NAMALWA (cell line): ENCODE results near the gene PARD3.
"Not testable (repeated sequence)": the region's sequence is repeated elsewhere in the genome, so short reads cannot be mapped to it uniquely, and the experiment has no call there.

Experiments used
- DNase-seq: peaks from one replicate; pipeline ENCODE4 v3.0.0-alpha.2; 2015; ENCODE audit warnings: low spot score

PARD3 gene

GRCh38 chr10:34766811-34767494 is 48.1 kb downstream of the PARD3 start:
- DNase-seq: no peak

- no peak for DNase-seq
These were observed 48.9 kb downstream of the PARD3 start for GRCh38 chr10:34766266-34766600.

GRCh38 chr10:34764472-34764946 is 50.6 kb downstream of the PARD3 start:
- no peak for DNase-seq

- no peak for DNase-seq
These were observed 52.3 kb downstream of the PARD3 start for GRCh38 chr10:34762603-34763299.

- no peak for DNase-seq
These were observed 52.9 kb downstream of the PARD3 start for GRCh38 chr10:34762156-34762555.

GRCh38 chr10:34761453-34761852 is 53.6 kb downstream of the PARD3 start:
- no peak for DNase-seq

- no peak for DNase-seq
These were observed 54.5 kb downstream of the PARD3 start for GRCh38 chr10:34760606-34761005.

- no peak for DNase-seq
These were observed 55.3 kb downstream of the PARD3 start for GRCh38 chr10:34759837-34760215.

- DNase-seq: no peak
These were observed 55.8 kb downstream of the PARD3 start for GRCh38 chr10:34759161-34759836.

- DNase-seq: peak; percentile 6
These were observed 56.6 kb downstream of the PARD3 start for GRCh38 chr10:34758447-34758996.

GRCh38 chr10:34757933-34758332 is 57.2 kb downstream of the PARD3 start:
- DNase-seq: no peak

- not testable (repeated sequence) for DNase-seq
These were observed 57.9 kb downstream of the PARD3 start for GRCh38 chr10:34757181-34757580.

GRCh38 chr10:34756584-34756983 is 58.5 kb downstream of the PARD3 start:
- no peak for DNase-seq

GRCh38 chr10:34753014-34753757 is 61.9 kb downstream of the PARD3 start:
- DNase-seq: no peak

GRCh38 chr10:34751272-34751671 is 63.8 kb downstream of the PARD3 start:
- no peak for DNase-seq

GRCh38 chr10:34750795-34751194 is 64.3 kb downstream of the PARD3 start:
- not testable (repeated sequence) for DNase-seq

- DNase-seq: no peak
These were observed 66.3 kb downstream of the PARD3 start for GRCh38 chr10:34748767-34749166.

- DNase-seq: no peak
These were observed 66.7 kb downstream of the PARD3 start for GRCh38 chr10:34748357-34748756.

- no peak for DNase-seq
These were observed 69.0 kb downstream of the PARD3 start for GRCh38 chr10:34746094-34746493.

GRCh38 chr10:34745244-34745643 is 69.9 kb downstream of the PARD3 start:
- no peak for DNase-seq

- DNase-seq: no peak
These were observed 70.5 kb downstream of the PARD3 start for GRCh38 chr10:34744590-34744989.

- DNase-seq: no peak
These were observed 71.3 kb downstream of the PARD3 start for GRCh38 chr10:34743814-34744213.
